Activated B cell treated with CpG ODN at 0.5 μM for 24 hours (primary cell): ENCODE results near the gene CCNF. TPM values are rescaled to one million over a fixed set of nuclear protein-coding genes. Genes with fewer than 3 reads are reported as not detected.

Source experiments
- ATAC-seq: fragments of 200-7000 bp; cut with Tn5 transposase; one replicate; pipeline ENCODE4 v1.10.0; 2021; ENCODE audit warnings: low read depth, mild to moderate bottlenecking, moderate library complexity
- CTCF ChIA-PET: fragments of 350-600 bp; sonication (Branson Sonifier 250); formaldehyde crosslinking; loops from one replicate; lab custom pipeline; 2021; ENCODE audit warnings: antibody characterized with exemption; lab: Charles Lee
- POLR2A ChIA-PET: fragments of 350-600 bp; sonication (Branson Sonifier 250); formaldehyde crosslinking; loops from one replicate; lab custom pipeline; 2021; ENCODE audit warnings: antibody characterized with exemption; lab: Charles Lee
- DNase-seq: peaks from one replicate; pipeline ENCODE4 v3.0.0; 2022
- H3K27ac Mint-ChIP-seq: one replicate; pipeline ENCODE4 v1.8.0; 2020; ENCODE audit warnings: mixed read lengths
- H3K27me3 Mint-ChIP-seq: one replicate; pipeline ENCODE4 v1.8.0; 2021; ENCODE audit warnings: mixed read lengths
- H3K36me3 Mint-ChIP-seq: one replicate; pipeline ENCODE4 v1.8.0; 2021; ENCODE audit warnings: low read depth, mixed read lengths
- H3K4me1 Mint-ChIP-seq: one replicate; pipeline ENCODE4 v1.8.0; 2021; ENCODE audit warnings: mixed read lengths
- H3K4me3 Mint-ChIP-seq: one replicate; pipeline ENCODE4 v1.8.0; 2020; ENCODE audit warnings: mild to moderate bottlenecking, mixed read lengths
- H3K9me3 Mint-ChIP-seq: one replicate; pipeline ENCODE4 v1.8.0; 2020; ENCODE audit warnings: mixed read lengths
- CTCF ChIP-seq: fragments of 200-600 bp; IDR thresholded peaks from one replicate; pipeline ENCODE4 v1.8.0; 2022; ENCODE audit warnings: antibody characterized with exemption, mild to moderate bottlenecking
- intact Hi-C: fragments of 100-400 bp; cut with micrococcal nuclease; formaldehyde crosslinking; loops from one replicate; pipeline ENCODE4 v1.15.1; 2024
- total RNA-seq: library from RNA; stranded (reverse); gene quantifications from 2 replicates; pipeline ENCODE4 v1.2.3, GENCODE V29; 2022

Gene CCNF
- total RNA-seq, 1 donor from 2014 or later: 5.5 TPM

GRCh38 chr16:2468233-2468724 lies 39.0 kb downstream of the CCNF start:
- CTCF ChIA-PET: interaction anchor here (0.6 to 1.4 kb wide), 2 partner anchors 19 to 450 kb away, joined by 3 to 7 read pairs; no protein-coding TSS in a partner anchor
- H3K4me3 Mint-ChIP-seq: peak overlapping the region; percentile 71
- no peak for TF ChIP-seq CTCF
- ATAC-seq (peak; percentile 36), DNase-seq (no peak)
- peaks cover 20% of the 10 kb centered on the region for H3K27me3 Mint-ChIP-seq
- POLR2A ChIA-PET: interaction anchor here (0.6 to 1.6 kb wide), 5 partner anchors 9 to 1944 kb away, joined by 3 to 8 read pairs (median 5); partner anchors contain the start of genes RPS2 and TEDC2
- intact Hi-C loops: loop anchor here (2.0 kb wide), 1 partner anchor 19 kb away; no protein-coding TSS in a partner anchor
- no peaks in the 10 kb centered on the region for H3K9me3 Mint-ChIP-seq
- H3K4me1 Mint-ChIP-seq: peaks cover 42% of the 10 kb centered on the region
- H3K36me3 Mint-ChIP-seq: no peaks in the 10 kb centered on the region
- no peak overlapping the region for H3K27ac Mint-ChIP-seq

GRCh38 chr16:2468725-2469398 lies 39.6 kb downstream of the CCNF start:
- DNase-seq (no peak), ATAC-seq (peak; percentile 71)
- H3K9me3 Mint-ChIP-seq: no peaks in the 10 kb centered on the region
- CTCF ChIA-PET: interaction anchor here (1.4 kb wide), 1 partner anchor 18 kb away, joined by 7 read pairs; no protein-coding TSS in a partner anchor
- H3K27ac Mint-ChIP-seq: no peak overlapping the region
- POLR2A ChIA-PET: interaction anchor here (0.6 to 1.7 kb wide), 6 partner anchors 9 to 1944 kb away, joined by 3 to 8 read pairs (median 5); partner anchors contain the start of genes RPS2, TEDC2 and TRAF7
- no peaks in the 10 kb centered on the region for H3K36me3 Mint-ChIP-seq
- intact Hi-C loops: loop anchor here (2.0 kb wide), 1 partner anchor 18 kb away; no protein-coding TSS in a partner anchor
- peak overlapping the region; percentile 71 for H3K4me3 Mint-ChIP-seq
- no peak for TF ChIP-seq CTCF
- H3K27me3 Mint-ChIP-seq: peaks cover 20% of the 10 kb centered on the region
- peaks cover 45% of the 10 kb centered on the region for H3K4me1 Mint-ChIP-seq

- intact Hi-C loops: loop anchor here (2.0 kb wide), 1 partner anchor 17 kb away; no protein-coding TSS in a partner anchor
- DNase-seq: no peak
- ChIA-PET POLR2A (interaction anchor here (0.5 to 1.7 kb wide), 7 partner anchors 10 to 597 kb away, joined by 3 to 8 read pairs (median 3); partner anchors contain the start of genes RPS2, TEDC2 and TRAF7), CTCF (interaction anchor here (1.1 to 1.4 kb wide), 2 partner anchors 17 to 129 kb away, joined by 3 to 7 read pairs; partner anchors contain the start of gene ABCA3)
- Mint-ChIP-seq H3K4me3 (peak overlapping the region; percentile 56), H3K4me1 (peaks cover 45% of the 10 kb centered on the region), H3K9me3 (no peaks in the 10 kb centered on the region), H3K27me3 (peaks cover 20% of the 10 kb centered on the region), H3K36me3 (no peaks in the 10 kb centered on the region), H3K27ac (no peak overlapping the region)
- ATAC-seq: no peak
- TF ChIP-seq CTCF: no peak
Observed at GRCh38 chr16:2469399-2470233, 40.4 kb downstream of the CCNF start.

GRCh38 chr16:2470234-2470601 lies 41.0 kb downstream of the CCNF start:
- peaks cover 20% of the 10 kb centered on the region for H3K27me3 Mint-ChIP-seq
- intact Hi-C loops: no loop called here
- H3K36me3 Mint-ChIP-seq: no peaks in the 10 kb centered on the region
- ChIA-PET CTCF (interaction anchor here (1.1 kb wide), 1 partner anchor 130 kb away, joined by 3 read pairs; the partner anchor contains the start of gene ABCA3), POLR2A (interaction anchor here (0.5 to 1.7 kb wide), 3 partner anchors 18 to 315 kb away, joined by 3 to 5 read pairs (median 5); partner anchors contain the start of gene TRAF7)
- H3K4me1 Mint-ChIP-seq: peaks cover 45% of the 10 kb centered on the region
- H3K27ac Mint-ChIP-seq: no peak overlapping the region
- no peak overlapping the region for H3K4me3 Mint-ChIP-seq
- no peak for TF ChIP-seq CTCF
- DNase-seq (no peak), ATAC-seq (no peak)
- no peaks in the 10 kb centered on the region for H3K9me3 Mint-ChIP-seq
